ENCODE data around the gene FBXO46.

- no peak for TF ChIP-seq BHLHE40 (IDR thresholded peaks at IDR 0.05; ENCODE audit: low read depth, low read length)
- TF ChIP-seq RAD21 (IDR thresholded peaks at IDR 0.05; ENCODE audit: low read length) = no peak
These were observed 9.1 kb upstream of the FBXO46 start for GRCh38 chr19:45739498-45740439.

Measured in IMR-90 (cell line).